HG02571 (cell line): ENCODE data around the gene GRB14.
"Not testable (repeated sequence)": the region's sequence is repeated elsewhere in the genome, so short reads cannot be mapped to it uniquely, and the experiment has no call there.

Source experiments
- ATAC-seq: cut with Tn5 transposase; IDR thresholded peaks from one replicate; pipeline ENCODE4 v1.9.1; 2021; ENCODE audit warnings: mild to moderate bottlenecking, moderate library complexity; ENCODE audit not compliant: unreplicated experiment

The GRB14 gene

GRCh38 chr2:164560902-164561301 is 60.4 kb downstream of the GRB14 start:
- no peak for ATAC-seq

- ATAC-seq, result no peak
Measured at GRCh38 chr2:164560181-164560792, 61.0 kb downstream of the GRB14 start.

- no peak for ATAC-seq
Measured at GRCh38 chr2:164558450-164558849, 62.8 kb downstream of the GRB14 start.

GRCh38 chr2:164554487-164554886 is 66.8 kb downstream of the GRB14 start:
- ATAC-seq, result no peak

GRCh38 chr2:164551519-164551918 is 69.8 kb downstream of the GRB14 start:
- no peak for ATAC-seq

GRCh38 chr2:164549705-164550104 is 71.6 kb downstream of the GRB14 start:
- ATAC-seq, result not testable (repeated sequence)

- ATAC-seq, result no peak
Measured at GRCh38 chr2:164545484-164545883, 75.8 kb downstream of the GRB14 start.

- no peak for ATAC-seq
Measured at GRCh38 chr2:164542581-164543021, 78.7 kb downstream of the GRB14 start.

- peak; percentile 57 for ATAC-seq
Measured at GRCh38 chr2:164538240-164538866, 82.9 kb downstream of the GRB14 start.

- ATAC-seq, result no peak
Measured at GRCh38 chr2:164535280-164536025, 85.8 kb downstream of the GRB14 start.

- no peak for ATAC-seq
Measured at GRCh38 chr2:164530464-164530863, 90.8 kb downstream of the GRB14 start.

GRCh38 chr2:164523726-164524125 is 97.6 kb downstream of the GRB14 start:
- no peak for ATAC-seq

- no peak for ATAC-seq
Measured at GRCh38 chr2:164523009-164523408, 98.3 kb downstream of the GRB14 start.

GRCh38 chr2:164522561-164522981 is 98.7 kb downstream of the GRB14 start:
- no peak for ATAC-seq

GRCh38 chr2:164515734-164516133 is 105.5 kb downstream of the GRB14 start:
- no peak for ATAC-seq

- no peak for ATAC-seq
Measured at GRCh38 chr2:164515030-164515429, 106.3 kb downstream of the GRB14 start.

GRCh38 chr2:164514491-164514890 is 106.8 kb downstream of the GRB14 start:
- no peak for ATAC-seq

GRCh38 chr2:164512871-164513270 is 108.4 kb downstream of the GRB14 start:
- ATAC-seq, result no peak

- no peak for ATAC-seq
Measured at GRCh38 chr2:164511738-164512137, 109.5 kb downstream of the GRB14 start.

- no peak for ATAC-seq
Measured at GRCh38 chr2:164510895-164511294, 110.4 kb downstream of the GRB14 start.

GRCh38 chr2:164509137-164509877 is 112.0 kb downstream of the GRB14 start:
- no peak for ATAC-seq
